Caco-2 (cell line): Measurements from ENCODE around the gene ZNF490. TPM values are rescaled to one million over a fixed set of nuclear protein-coding genes. Genes with fewer than 3 reads are reported as not detected.

Experiments used
- BruUV-seq: library from RNA; stranded (reverse); fragments of 400-500 nt; replicated peaks from 2 replicates; lab custom pipeline; 2021; lab: Mats Ljungman, UMichigan
- CTCF ChIA-PET: fragments of 300-600 bp; sonication (Branson Sonifier 250); formaldehyde crosslinking; loops from one replicate; lab custom pipeline; 2022; ENCODE audit warnings: antibody characterized with exemption; lab: Charles Lee
- POLR2A ChIA-PET: fragments of 300-600 bp; sonication (Branson Sonifier 250); formaldehyde crosslinking; loops from one replicate; lab custom pipeline; 2022; ENCODE audit warnings: antibody characterized with exemption; lab: Charles Lee
- DNase-seq, 2 experiments: peaks; one replicate each; pipeline versions ENCODE4 v3.0.0 to v3.0.0-alpha.2; 2020 to 2022
- H3K27me3 ChIP-seq: replicated peaks from 2 replicates; pipeline ENCODE4 v1.6.0; 2011; ENCODE audit warnings: low read length; ENCODE audit not compliant: control insufficient read depth, insufficient read depth
- H3K36me3 ChIP-seq: 2 replicates; pipeline ENCODE4 v1.5.1; 2011; ENCODE audit warnings: low read length; ENCODE audit not compliant: control insufficient read depth, insufficient read depth
- H3K4me1 ChIP-seq: fragments of 250-450 bp; sonication (Bioruptor Pico); 2 replicates; pipeline ENCODE4 v1.5.1; 2020; ENCODE audit warnings: mild to moderate bottlenecking
- H3K4me3 ChIP-seq: 2 replicates; pipeline ENCODE4 v1.5.1; 2011; ENCODE audit warnings: low read depth, mild to moderate bottlenecking, control low read depth, low read length
- H3K9me3 ChIP-seq: fragments of 250-450 bp; sonication (Bioruptor Pico); 2 replicates; pipeline ENCODE4 v1.5.1; 2020; ENCODE audit warnings: mild to moderate bottlenecking, moderate library complexity
- H3K27ac Mint-ChIP-seq: one replicate; pipeline ENCODE4 v1.8.0; 2022; ENCODE audit warnings: mixed read lengths; ENCODE audit not compliant: unreplicated experiment
- H3K27me3 Mint-ChIP-seq: one replicate; pipeline ENCODE4 v1.8.0; 2022; ENCODE audit warnings: mixed read lengths; ENCODE audit not compliant: insufficient read depth, unreplicated experiment
- H3K36me3 Mint-ChIP-seq: one replicate; pipeline ENCODE4 v1.8.0; 2022; ENCODE audit warnings: mild to moderate bottlenecking, mixed read lengths; ENCODE audit not compliant: insufficient read depth, unreplicated experiment
- H3K4me1 Mint-ChIP-seq: one replicate; pipeline ENCODE4 v1.8.0; 2022; ENCODE audit warnings: low read depth, mixed read lengths; ENCODE audit not compliant: unreplicated experiment
- H3K4me3 Mint-ChIP-seq: one replicate; pipeline ENCODE4 v1.8.0; 2022; ENCODE audit warnings: mild to moderate bottlenecking, moderate library complexity, mixed read lengths; ENCODE audit not compliant: unreplicated experiment
- H3K9me3 Mint-ChIP-seq: one replicate; pipeline ENCODE4 v1.8.0; 2022; ENCODE audit warnings: mixed read lengths; ENCODE audit not compliant: unreplicated experiment
- intact Hi-C: fragments of 100-400 bp; cut with micrococcal nuclease; formaldehyde crosslinking; loops from one replicate; pipeline ENCODE4 v1.10.0; 2022; ENCODE audit not compliant: unreplicated experiment
- total RNA-seq: library from RNA; stranded (reverse); gene quantifications from 2 replicates; pipeline ENCODE4 v1.2.3, GENCODE V29; 2022
- TF ChIP-seq, protein P1 (sequence below), 2 experiments: fragments of 200-600 bp in 1 of 2; IDR thresholded peaks; 1 replicate in 1 of 2; 2 replicates in 1 of 2; pipeline versions ENCODE4 v1.5.1 to v1.8.0; 2011 to 2022; ENCODE audit warnings: antibody characterized with exemption in 1 of 2, control low read depth in 1 of 2, inconsistent platforms in 1 of 2, low read depth in 1 of 2, low read length in 1 of 2, mild to moderate bottlenecking in 1 of 2, moderate library complexity in 1 of 2; ENCODE audit not compliant: insufficient read depth in 1 of 2, severe bottlenecking in 1 of 2, unreplicated experiment in 1 of 2

Gene ZNF490
- total RNA-seq, 1 experiment from 2014 or later: 6.3 TPM

DNA sequence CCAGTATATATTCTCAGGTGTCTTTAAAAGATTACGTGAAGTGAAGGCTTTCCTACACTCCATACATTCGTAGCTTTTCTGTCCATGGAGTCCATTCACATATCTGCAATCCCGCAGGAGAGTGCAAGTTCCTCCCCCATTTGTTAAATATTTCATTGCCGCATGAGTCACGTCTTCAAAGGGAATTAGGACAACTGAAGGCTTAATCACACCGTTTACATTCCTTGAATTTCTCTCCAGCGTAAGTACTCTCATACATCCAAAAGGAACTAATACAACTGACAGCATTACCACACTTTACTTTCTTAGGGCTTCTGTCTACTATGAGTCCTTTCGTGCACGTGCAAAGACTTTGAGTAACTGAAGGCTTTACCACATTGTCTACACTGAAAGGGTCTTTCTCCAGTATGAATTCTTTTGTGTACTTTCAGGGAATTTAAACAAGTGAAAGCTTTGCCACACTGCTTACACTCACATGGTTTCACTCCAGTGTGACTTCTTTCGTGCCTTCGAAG lies 30.4 kb downstream of the ZNF490 start:
- Mint-ChIP-seq H3K36me3 (peaks cover 54% of the 10 kb centered on the region), H3K27me3 (no peaks in the 10 kb centered on the region), H3K4me1 (peaks cover 6% of the 10 kb centered on the region), H3K27ac (peak overlapping the region; percentile 77), H3K9me3 (peaks cover 31% of the 10 kb centered on the region), H3K4me3 (peak overlapping the region; percentile 4)
- Histone ChIP-seq H3K4me1 (peaks cover 5% of the 10 kb centered on the region; the same call in 1 of the 2 replicates), H3K9me3 (peaks cover 40% of the 10 kb centered on the region), H3K27me3 (no peaks in the 10 kb centered on the region), H3K36me3 (no peaks in the 10 kb centered on the region), H3K4me3 (no peak overlapping the region)
- DNase-seq: peak in 1 of 2 experiments; percentile 8
- intact Hi-C loops: no loop called here
- POLR2A ChIA-PET: no interaction called here
- CTCF ChIA-PET: no interaction called here
- TF ChIP-seq, protein P1, sequence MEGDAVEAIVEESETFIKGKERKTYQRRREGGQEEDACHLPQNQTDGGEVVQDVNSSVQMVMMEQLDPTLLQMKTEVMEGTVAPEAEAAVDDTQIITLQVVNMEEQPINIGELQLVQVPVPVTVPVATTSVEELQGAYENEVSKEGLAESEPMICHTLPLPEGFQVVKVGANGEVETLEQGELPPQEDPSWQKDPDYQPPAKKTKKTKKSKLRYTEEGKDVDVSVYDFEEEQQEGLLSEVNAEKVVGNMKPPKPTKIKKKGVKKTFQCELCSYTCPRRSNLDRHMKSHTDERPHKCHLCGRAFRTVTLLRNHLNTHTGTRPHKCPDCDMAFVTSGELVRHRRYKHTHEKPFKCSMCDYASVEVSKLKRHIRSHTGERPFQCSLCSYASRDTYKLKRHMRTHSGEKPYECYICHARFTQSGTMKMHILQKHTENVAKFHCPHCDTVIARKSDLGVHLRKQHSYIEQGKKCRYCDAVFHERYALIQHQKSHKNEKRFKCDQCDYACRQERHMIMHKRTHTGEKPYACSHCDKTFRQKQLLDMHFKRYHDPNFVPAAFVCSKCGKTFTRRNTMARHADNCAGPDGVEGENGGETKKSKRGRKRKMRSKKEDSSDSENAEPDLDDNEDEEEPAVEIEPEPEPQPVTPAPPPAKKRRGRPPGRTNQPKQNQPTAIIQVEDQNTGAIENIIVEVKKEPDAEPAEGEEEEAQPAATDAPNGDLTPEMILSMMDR (IDR thresholded peaks at IDR 0.05; ENCODE audit: insufficient read depth in 1 of 2, low read depth in 1 of 2, low read length in 1 of 2, severe bottlenecking in 1 of 2, unreplicated experiment in 1 of 2): no peak
- BruUV-seq: no TSS peak

DNA sequence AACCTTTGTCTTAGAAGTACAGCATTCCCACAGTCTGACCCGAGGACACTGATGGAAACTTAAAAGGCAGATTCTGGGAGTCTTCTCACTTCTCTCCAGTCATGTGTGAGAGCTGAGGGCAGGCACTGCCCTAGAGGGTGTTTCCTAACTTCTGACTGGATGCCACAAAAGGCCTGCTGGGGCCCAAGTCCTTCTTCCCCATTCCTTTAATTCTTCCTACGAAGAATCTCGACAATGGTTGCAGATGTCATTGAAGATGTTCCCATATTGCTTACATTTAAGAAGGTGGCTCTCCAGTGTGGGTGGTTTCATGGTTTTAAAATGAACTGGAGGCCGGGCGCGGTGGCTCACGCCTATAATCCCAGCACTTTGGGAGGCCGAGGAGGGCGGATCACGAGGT lies 32.0 kb downstream of the ZNF490 start:
- no peaks in the 10 kb centered on the region for H3K27me3 Mint-ChIP-seq
- peaks cover 52% of the 10 kb centered on the region for H3K36me3 Mint-ChIP-seq
- H3K4me1 Mint-ChIP-seq: peaks cover 6% of the 10 kb centered on the region
- ChIA-PET CTCF (no interaction called here), POLR2A (no interaction called here)
- H3K4me3 Mint-ChIP-seq: no peak overlapping the region
- TF ChIP-seq, protein P1 (IDR thresholded peaks at IDR 0.05; ENCODE audit: insufficient read depth in 1 of 2, low read depth in 1 of 2, low read length in 1 of 2, severe bottlenecking in 1 of 2, unreplicated experiment in 1 of 2): no peak
- intact Hi-C loops: no loop called here
- Histone ChIP-seq H3K4me1 (peaks cover 5% of the 10 kb centered on the region; the same call in 1 of the 2 replicates), H3K36me3 (no peaks in the 10 kb centered on the region), H3K4me3 (no peak overlapping the region), H3K9me3 (peaks cover 40% of the 10 kb centered on the region), H3K27me3 (no peaks in the 10 kb centered on the region)
- peaks cover 31% of the 10 kb centered on the region for H3K9me3 Mint-ChIP-seq
- no peak for DNase-seq
- no peak overlapping the region for H3K27ac Mint-ChIP-seq
- no TSS peak for BruUV-seq

DNA sequence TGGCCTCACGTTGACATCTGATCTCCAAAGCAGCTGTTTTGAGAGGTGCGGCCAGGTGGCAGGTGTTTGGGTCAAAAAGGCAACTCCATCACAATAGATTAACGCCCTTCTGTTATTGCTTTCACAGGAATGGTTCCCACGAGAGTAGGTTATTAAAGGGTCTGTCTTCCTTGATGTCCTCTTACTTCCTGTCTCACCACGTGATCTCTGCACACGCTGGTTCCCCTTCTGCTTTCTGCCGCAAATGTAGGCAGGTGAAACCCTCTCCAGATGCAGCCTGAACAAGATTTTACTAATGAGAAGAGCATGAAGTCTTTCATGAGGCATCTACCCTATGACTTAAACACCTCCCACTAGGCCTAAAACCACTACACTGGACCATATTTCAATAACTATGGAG lies 36.6 kb downstream of the ZNF490 start:
- H3K4me1 Mint-ChIP-seq: no peaks in the 10 kb centered on the region
- no TSS peak for BruUV-seq
- peaks cover 17% of the 10 kb centered on the region for H3K36me3 Mint-ChIP-seq
- intact Hi-C loops: no loop called here
- ChIA-PET POLR2A (no interaction called here), CTCF (interaction anchor here (0.7 kb wide), 1 partner anchor 103 kb away, joined by 5 read pairs; no protein-coding TSS in a partner anchor)
- no peak overlapping the region for H3K4me3 Mint-ChIP-seq
- Histone ChIP-seq H3K27me3 (no peaks in the 10 kb centered on the region), H3K4me3 (no peak overlapping the region), H3K9me3 (peaks cover 13% of the 10 kb centered on the region), H3K4me1 (no peaks in the 10 kb centered on the region), H3K36me3 (no peaks in the 10 kb centered on the region)
- peaks cover 18% of the 10 kb centered on the region for H3K9me3 Mint-ChIP-seq
- TF ChIP-seq, protein P1 (IDR thresholded peaks at IDR 0.05; ENCODE audit: insufficient read depth in 1 of 2, low read depth in 1 of 2, low read length in 1 of 2, severe bottlenecking in 1 of 2, unreplicated experiment in 1 of 2): no peak
- no peak overlapping the region for H3K27ac Mint-ChIP-seq
- H3K27me3 Mint-ChIP-seq: no peaks in the 10 kb centered on the region
- no peak for DNase-seq
